Neutrophil (primary cell): ENCODE measurements around the gene HSF2BP.

ENCODE experiments used
- H3K27ac ChIP-seq: fragments of 200-600 bp; sonication (generic); 2 replicates; pipeline ENCODE4 v1.5.1; 2016; ENCODE audit warnings: mild to moderate bottlenecking, moderate library complexity
- H3K27me3 ChIP-seq: fragments of 200-600 bp; sonication (generic); 2 replicates; pipeline ENCODE4 v1.6.0; 2016; ENCODE audit warnings: mild to moderate bottlenecking
- H3K36me3 ChIP-seq: fragments of 200-600 bp; sonication (generic); 2 replicates; pipeline ENCODE4 v1.5.1; 2017
- H3K4me1 ChIP-seq, 2 experiments: fragments of 200-600 bp in 1 of 2; sonication (generic) in 1 of 2; 1 replicate in 1 of 2; 2 replicates in 1 of 2; pipeline versions ENCODE4 v1.5.1 to v1.6.1; 2013 to 2016; ENCODE audit warnings: low read depth in 1 of 2, low read length in 1 of 2, mild to moderate bottlenecking in 1 of 2, moderate library complexity in 1 of 2; ENCODE audit not compliant: control insufficient read depth in 1 of 2, insufficient read depth in 1 of 2
- H3K4me3 ChIP-seq, 2 experiments: fragments of 200-600 bp in 1 of 2; sonication (generic) in 1 of 2; 1 replicate in 1 of 2; 2 replicates in 1 of 2; pipeline ENCODE4 v1.5.1; 2013 to 2016; ENCODE audit warnings: low read depth in 1 of 2, low read length in 1 of 2, mild to moderate bottlenecking in 1 of 2, moderate library complexity in 1 of 2
- H3K9me3 ChIP-seq: fragments of 200-600 bp; sonication (generic); 2 replicates; pipeline ENCODE4 v1.5.1; 2016
- CTCF ChIP-seq: fragments of 200-600 bp; sonication (generic); IDR thresholded peaks from 2 replicates; pipeline ENCODE4 v1.5.1; 2016; ENCODE audit warnings: antibody characterized with exemption

The HSF2BP gene

GRCh38 chr21:43631411-43632107 is 27.7 kb downstream of the HSF2BP start:
- TF ChIP-seq CTCF, result no peak
- H3K27ac ChIP-seq, result no peak overlapping the region
- no peak overlapping the region for H3K4me3 ChIP-seq

GRCh38 chr21:43627527-43627926 is 31.8 kb downstream of the HSF2BP start:
- no peaks in the 10 kb centered on the region for H3K36me3 ChIP-seq
- H3K4me3 ChIP-seq, result no peak overlapping the region
- no peak for TF ChIP-seq CTCF
- H3K27me3 ChIP-seq, result peaks cover 10% of the 10 kb centered on the region
- H3K9me3 ChIP-seq, result no peaks in the 10 kb centered on the region
- H3K27ac ChIP-seq, result no peak overlapping the region
- no peaks in the 10 kb centered on the region for H3K4me1 ChIP-seq

More at GRCh38 chr21:43631411-43632107, 27.7 kb downstream of the HSF2BP start:
- no peaks in the 10 kb centered on the region for H3K36me3 ChIP-seq
- H3K4me1 ChIP-seq, result no peaks in the 10 kb centered on the region
- H3K9me3 ChIP-seq, result no peaks in the 10 kb centered on the region
- no peaks in the 10 kb centered on the region for H3K27me3 ChIP-seq

- Histone ChIP-seq H3K36me3 (no peaks in the 10 kb centered on the region), H3K27ac (no peak overlapping the region), H3K9me3 (no peaks in the 10 kb centered on the region), H3K27me3 (peaks cover 10% of the 10 kb centered on the region), H3K4me3 (no peak overlapping the region), H3K4me1 (no peaks in the 10 kb centered on the region)
- no peak for TF ChIP-seq CTCF
These were observed 32.9 kb downstream of the HSF2BP start for GRCh38 chr21:43626390-43626789.

- H3K36me3 ChIP-seq, result no peaks in the 10 kb centered on the region
- H3K27me3 ChIP-seq, result peaks cover 10% of the 10 kb centered on the region
- no peak overlapping the region for H3K27ac ChIP-seq
- no peaks in the 10 kb centered on the region for H3K4me1 ChIP-seq
- no peak overlapping the region for H3K4me3 ChIP-seq
- no peak for TF ChIP-seq CTCF
- H3K9me3 ChIP-seq, result no peaks in the 10 kb centered on the region
These were observed 34.9 kb downstream of the HSF2BP start for GRCh38 chr21:43624339-43624738.

- Histone ChIP-seq H3K36me3 (no peaks in the 10 kb centered on the region), H3K4me1 (no peaks in the 10 kb centered on the region), H3K27me3 (peaks cover 10% of the 10 kb centered on the region), H3K9me3 (no peaks in the 10 kb centered on the region), H3K27ac (no peak overlapping the region), H3K4me3 (no peak overlapping the region)
- no peak for TF ChIP-seq CTCF
These were observed 35.7 kb downstream of the HSF2BP start for GRCh38 chr21:43623588-43623987.
